Gastroesophageal sphincter (tissue), 4 donors: ENCODE measurements around the gene WFDC9. TPM values are rescaled to one million over a fixed set of nuclear protein-coding genes. Genes with fewer than 3 reads are reported as not detected.
"Not testable (repeated sequence)": the region's sequence is repeated elsewhere in the genome, so short reads cannot be mapped to it uniquely, and the experiment has no call there.

Experiments used
- ATAC-seq: fragments of 150-250 bp; one replicate; pipeline ENCODE4 v1.9.1; 2016; ENCODE audit warnings: mild to moderate bottlenecking, moderate library complexity
- H3K27ac ChIP-seq, 4 donors: fragments of 200-600 bp; sonication (generic) in 3 of 4; 1 replicate in 3 of 4; 2 replicates in 1 of 4; pipeline ENCODE4 v1.5.1; 2016 to 2019
- H3K27me3 ChIP-seq: fragments of 200-600 bp; sonication (generic); one replicate; pipeline ENCODE4 v1.5.1; 2019
- H3K36me3 ChIP-seq, 2 donors: fragments of 200-600 bp; sonication (generic); one replicate each; pipeline ENCODE4 v1.5.1; 2019; ENCODE audit warnings: control low read depth in 1 of 2
- H3K4me1 ChIP-seq, 3 donors: fragments of 200-600 bp; sonication (generic); 1 replicate in 2 of 3; 2 replicates in 1 of 3; pipeline ENCODE4 v1.5.1; 2016 to 2019; ENCODE audit warnings: control low read depth in 2 of 3
- H3K4me3 ChIP-seq, 2 donors: fragments of 200-600 bp; sonication (generic); one replicate each; pipeline ENCODE4 v1.5.1; 2019; ENCODE audit warnings: mild to moderate bottlenecking in 1 of 2, moderate library complexity in 1 of 2
- H3K9me3 ChIP-seq, 3 donors: fragments of 200-600 bp; sonication (generic); one replicate each; pipeline ENCODE4 v1.5.1; 2017 to 2019; ENCODE audit warnings: control low read depth in 2 of 3
- EP300 ChIP-seq: sonication (generic); formaldehyde crosslinking; IDR thresholded peaks from one replicate; pipeline ENCODE4 v1.6.1; 2017; ENCODE audit warnings: antibody characterized with exemption, mild to moderate bottlenecking
- POLR2A ChIP-seq, 2 donors: fragments of 450-650 bp; IDR thresholded peaks; one replicate each; pipeline ENCODE4 v1.6.1; 2017; ENCODE audit warnings: antibody characterized with exemption in 2 of 2, mild to moderate bottlenecking in 2 of 2, moderate library complexity in 1 of 2
- POLR2AphosphoS5 ChIP-seq: sonication (generic); formaldehyde crosslinking; IDR thresholded peaks from one replicate; pipeline ENCODE4 v1.6.1; 2017; ENCODE audit warnings: antibody characterized with exemption
- WGBS, 2 donors: methylation state at CpG; one replicate each; pipeline ENCODE4 v1.1.5; 2018; ENCODE audit warnings: low coverage in 1 of 2; 5-methylcytosine and 5-hydroxymethylcytosine counted together
- total RNA-seq, 4 donors: library from RNA; depleted of rRNA; stranded (reverse); fragments of >200 nt; gene quantifications; one replicate each; pipeline ENCODE4 v1.1.0, GENCODE V29; 2016
- TF ChIP-seq, protein P1 (sequence below), 4 experiments: fragments of 200-600 bp in 2 of 4; fragments of 450-650 bp in 2 of 4; sonication (generic) in 1 of 4; IDR thresholded peaks; one replicate each; pipeline ENCODE4 v1.5.1; 2017 to 2019; ENCODE audit warnings: antibody characterized with exemption in 4 of 4, mild to moderate bottlenecking in 2 of 4, moderate library complexity in 2 of 4

The WFDC9 gene
- not detected for total RNA-seq

DNA sequence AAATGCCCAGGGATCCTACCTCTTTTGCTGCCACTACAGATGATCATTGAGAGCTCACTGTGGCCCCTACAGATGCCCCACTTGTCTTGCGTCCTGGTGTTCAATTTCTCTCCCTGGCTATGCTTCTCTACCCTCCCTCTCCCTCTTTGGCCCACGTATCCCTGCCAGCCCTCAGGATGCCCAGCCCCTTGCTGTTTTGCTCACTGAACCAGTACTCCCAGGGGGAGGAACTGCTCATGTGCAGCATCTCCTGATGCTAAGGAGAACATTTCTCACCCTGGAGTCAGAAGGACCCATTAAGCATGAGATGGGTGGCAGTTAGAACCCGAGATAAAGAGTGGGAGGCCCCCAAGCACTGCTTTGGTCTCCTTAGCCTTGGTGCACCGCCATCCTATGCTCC lies at the start of gene WFDC9:
Gene WFDC9, minus strand, starts transcription at position 101 of the 400 bp plus-strand sequence. CDS start 21,103 bp downstream, outside the sequence.
- TF ChIP-seq EP300, result no peak
- no peak for TF ChIP-seq POLR2AphosphoS5
- TF ChIP-seq POLR2A (IDR thresholded peaks at IDR 0.05), result no peak
- TF ChIP-seq, protein P1, sequence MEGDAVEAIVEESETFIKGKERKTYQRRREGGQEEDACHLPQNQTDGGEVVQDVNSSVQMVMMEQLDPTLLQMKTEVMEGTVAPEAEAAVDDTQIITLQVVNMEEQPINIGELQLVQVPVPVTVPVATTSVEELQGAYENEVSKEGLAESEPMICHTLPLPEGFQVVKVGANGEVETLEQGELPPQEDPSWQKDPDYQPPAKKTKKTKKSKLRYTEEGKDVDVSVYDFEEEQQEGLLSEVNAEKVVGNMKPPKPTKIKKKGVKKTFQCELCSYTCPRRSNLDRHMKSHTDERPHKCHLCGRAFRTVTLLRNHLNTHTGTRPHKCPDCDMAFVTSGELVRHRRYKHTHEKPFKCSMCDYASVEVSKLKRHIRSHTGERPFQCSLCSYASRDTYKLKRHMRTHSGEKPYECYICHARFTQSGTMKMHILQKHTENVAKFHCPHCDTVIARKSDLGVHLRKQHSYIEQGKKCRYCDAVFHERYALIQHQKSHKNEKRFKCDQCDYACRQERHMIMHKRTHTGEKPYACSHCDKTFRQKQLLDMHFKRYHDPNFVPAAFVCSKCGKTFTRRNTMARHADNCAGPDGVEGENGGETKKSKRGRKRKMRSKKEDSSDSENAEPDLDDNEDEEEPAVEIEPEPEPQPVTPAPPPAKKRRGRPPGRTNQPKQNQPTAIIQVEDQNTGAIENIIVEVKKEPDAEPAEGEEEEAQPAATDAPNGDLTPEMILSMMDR (IDR thresholded peaks at IDR 0.05), result no peak
- no peak for ATAC-seq
- no peaks in the 10 kb centered on the region for H3K9me3 ChIP-seq
- H3K36me3 ChIP-seq, result no peaks in the 10 kb centered on the region
- H3K4me3 ChIP-seq, result no peak within 1 kb of the TSS
- peaks cover 7% of the 10 kb centered on the region for H3K27me3 ChIP-seq
- WGBS, 2 donors, result 80% methylated on average over 1 of the region's 4 CpGs; no CpG with 5 or more reads in 1 of the 2 donors
- no peak within 1 kb of the TSS for H3K27ac ChIP-seq
- peaks cover 0 to 6% (median 0%) of the 10 kb centered on the region in 3 donors for H3K4me1 ChIP-seq

- H3K27me3 ChIP-seq, result peaks cover 20% of the 10 kb centered on the region
- H3K36me3 ChIP-seq, result no peaks in the 10 kb centered on the region
- no peak overlapping the region for H3K27ac ChIP-seq
- no peak for TF ChIP-seq POLR2AphosphoS5
- no peak for TF ChIP-seq EP300
- TF ChIP-seq, protein P1 (IDR thresholded peaks at IDR 0.05), result no peak
- TF ChIP-seq POLR2A (IDR thresholded peaks at IDR 0.05), result no peak
- no peak for ATAC-seq
- no peaks in the 10 kb centered on the region for H3K4me1 ChIP-seq
- peaks cover 0 to 40% (median 0%) of the 10 kb centered on the region in 3 donors for H3K9me3 ChIP-seq
- no peak overlapping the region for H3K4me3 ChIP-seq
Measured at GRCh38 chr20:45679650-45680049, 48.6 kb upstream of the WFDC9 start.

DNA sequence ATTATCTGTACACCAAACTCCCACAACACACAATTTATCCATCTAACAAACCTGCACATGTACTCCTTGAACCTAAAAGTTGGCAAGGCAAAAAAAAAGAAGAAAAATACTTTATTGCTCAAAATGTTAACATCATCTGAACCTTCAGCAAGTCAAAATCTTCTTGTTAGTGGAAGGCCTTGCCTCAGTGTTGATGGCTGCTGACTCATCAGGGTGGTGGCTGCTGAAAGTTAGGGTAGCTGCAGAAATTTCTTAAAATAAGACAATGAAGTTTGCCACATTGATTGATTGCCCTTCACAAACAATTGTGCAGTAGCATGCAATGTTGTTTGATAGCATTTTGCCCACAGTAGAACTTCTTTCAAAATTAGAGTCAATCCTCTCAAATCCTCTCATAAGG lies 41.7 kb upstream of the WFDC9 start:
- no peak for ATAC-seq
- no peaks in the 10 kb centered on the region for H3K27me3 ChIP-seq
- H3K36me3 ChIP-seq, result no peaks in the 10 kb centered on the region
- H3K9me3 ChIP-seq, result peaks cover 0 to 15% (median 0%) of the 10 kb centered on the region in 3 donors
- no peak overlapping the region for H3K4me3 ChIP-seq
- H3K27ac ChIP-seq, result no peak overlapping the region
- H3K4me1 ChIP-seq, result no peaks in the 10 kb centered on the region
- TF ChIP-seq, protein P1 (IDR thresholded peaks at IDR 0.05), result no peak
- TF ChIP-seq POLR2AphosphoS5 (no peak), EP300 (no peak), POLR2A (IDR thresholded peaks at IDR 0.05) (no peak)

DNA sequence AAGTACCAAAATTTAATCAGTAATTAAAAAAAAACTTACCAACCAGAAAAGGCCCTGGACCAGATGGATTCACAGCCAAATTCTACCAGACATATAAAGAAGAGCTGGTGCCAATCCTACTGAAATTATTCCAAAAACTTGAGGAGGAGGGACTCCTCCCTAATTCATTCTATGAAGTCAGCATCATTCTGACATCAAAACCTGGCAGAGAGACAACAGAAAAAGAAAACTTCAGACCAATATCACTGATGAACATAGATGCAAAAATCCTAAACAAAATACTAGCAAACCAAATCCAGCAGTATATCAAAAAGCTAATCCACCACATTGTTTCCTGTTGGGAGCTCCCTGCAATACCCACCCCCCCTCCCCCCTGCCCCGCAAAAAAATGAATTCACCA lies 39.1 kb upstream of the WFDC9 start, which contains the start of gene WFDC11:
Gene WFDC11, minus strand, starts transcription at position 101 of the 400 bp plus-strand sequence. CDS start 19,639 bp downstream, outside the sequence.
- H3K36me3 ChIP-seq, result no peaks in the 10 kb centered on the region
- no peak within 1 kb of the TSS for H3K27ac ChIP-seq
- H3K4me1 ChIP-seq, result no peaks in the 10 kb centered on the region
- TF ChIP-seq, protein P1 (IDR thresholded peaks at IDR 0.05), result no peak
- TF ChIP-seq POLR2AphosphoS5 (no peak), POLR2A (IDR thresholded peaks at IDR 0.05) (no peak), EP300 (no peak)
- H3K4me3 ChIP-seq, result no peak within 1 kb of the TSS
- peaks cover 0 to 15% (median 0%) of the 10 kb centered on the region in 3 donors for H3K9me3 ChIP-seq
- 56% methylated on average over 1 of the region's 1 CpG; no CpG with 5 or more reads in 1 of the 2 donors for WGBS, 2 donors
- no peak for ATAC-seq
- H3K27me3 ChIP-seq, result no peaks in the 10 kb centered on the region

- not testable (repeated sequence) for H3K4me3 ChIP-seq, H3K4me1 ChIP-seq, H3K9me3 ChIP-seq, H3K27me3 ChIP-seq, ATAC-seq, H3K27ac ChIP-seq, H3K36me3 ChIP-seq
- WGBS, 2 donors, result 80 to 83% methylated on average over 1 to 3 of the region's 3 CpGs
Measured at GRCh38 chr20:45657038-45657437, 26.0 kb upstream of the WFDC9 start.

GRCh38 chr20:45651726-45652125 lies 20.6 kb upstream of the WFDC9 start:
- H3K36me3 ChIP-seq, H3K27me3 ChIP-seq, ATAC-seq, H3K4me1 ChIP-seq, H3K9me3 ChIP-seq, H3K27ac ChIP-seq, H3K4me3 ChIP-seq: not testable (repeated sequence)
- WGBS, 2 donors, result no CpG with 5 or more reads among the region's 7 CpGs
